ENCODE measurements around the gene FKBP2.

FKBP2 gene

DNA sequence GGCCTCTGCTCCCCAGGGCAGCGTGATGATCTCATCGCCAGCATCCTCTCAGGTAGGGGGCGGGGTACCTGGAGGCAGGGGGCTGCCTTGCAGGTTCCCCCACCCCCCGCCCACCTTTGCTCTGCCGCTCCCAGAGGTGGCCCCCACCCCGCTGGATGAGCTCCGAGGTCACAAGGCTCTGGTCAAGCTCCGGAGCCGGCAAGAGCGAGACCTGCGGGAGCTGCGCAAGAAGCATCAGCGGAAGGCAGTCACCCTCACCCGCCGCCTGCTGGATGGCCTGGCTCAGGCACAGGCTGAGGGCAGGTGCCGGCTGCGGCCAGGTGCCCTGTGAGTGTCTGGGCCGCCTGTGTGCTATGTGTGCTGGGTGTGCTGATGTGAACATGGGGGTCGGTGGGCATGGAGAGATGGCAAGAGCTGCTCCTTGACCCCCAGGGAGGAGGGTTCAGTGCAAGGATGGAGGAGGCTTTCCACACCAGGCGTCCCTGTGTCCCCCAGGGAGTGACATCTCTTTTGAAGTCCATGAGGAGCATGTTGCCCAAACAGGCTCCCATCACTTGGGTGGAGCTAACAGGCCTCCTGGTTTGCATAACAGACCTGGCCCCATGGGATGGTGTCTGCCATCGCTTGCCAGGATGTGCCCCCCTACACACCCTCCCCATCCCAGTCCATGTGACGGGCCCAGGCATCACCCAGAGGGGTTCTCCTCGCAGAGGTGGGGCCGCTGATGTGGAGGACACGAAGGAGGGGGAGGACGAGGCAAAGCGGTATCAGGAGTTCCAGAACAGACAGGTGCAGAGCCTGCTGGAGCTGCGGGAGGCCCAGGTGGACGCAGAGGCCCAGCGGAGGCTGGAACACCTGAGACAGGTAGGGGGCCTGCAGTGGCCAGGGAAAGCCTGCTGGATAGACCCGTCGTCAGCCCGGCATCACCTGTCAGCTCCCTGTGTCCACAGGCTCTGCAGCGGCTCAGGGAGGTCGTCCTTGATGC is 24.6 kb downstream of the FKBP2 start:
- DNase-seq, result no peak

DNA sequence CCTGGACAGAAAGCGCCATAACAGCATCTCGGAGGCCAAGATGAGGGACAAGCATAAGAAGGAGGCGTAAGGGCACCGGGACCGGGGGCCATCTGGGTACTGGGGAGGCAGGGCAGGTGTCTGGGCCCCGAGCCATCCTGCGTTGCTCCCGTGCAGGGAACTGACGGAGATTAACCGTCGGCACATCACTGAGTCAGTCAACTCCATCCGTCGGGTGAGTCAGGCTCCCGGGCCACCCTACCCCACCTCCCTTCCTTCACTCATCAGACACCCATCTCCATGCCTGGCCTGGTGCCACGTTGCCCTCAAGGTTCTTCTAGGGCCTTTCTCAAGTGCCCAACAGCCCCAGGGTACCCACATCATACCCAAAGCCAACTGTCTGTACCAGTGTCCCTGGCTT is 25.4 kb downstream of the FKBP2 start:
- DNase-seq, result no peak

DNA sequence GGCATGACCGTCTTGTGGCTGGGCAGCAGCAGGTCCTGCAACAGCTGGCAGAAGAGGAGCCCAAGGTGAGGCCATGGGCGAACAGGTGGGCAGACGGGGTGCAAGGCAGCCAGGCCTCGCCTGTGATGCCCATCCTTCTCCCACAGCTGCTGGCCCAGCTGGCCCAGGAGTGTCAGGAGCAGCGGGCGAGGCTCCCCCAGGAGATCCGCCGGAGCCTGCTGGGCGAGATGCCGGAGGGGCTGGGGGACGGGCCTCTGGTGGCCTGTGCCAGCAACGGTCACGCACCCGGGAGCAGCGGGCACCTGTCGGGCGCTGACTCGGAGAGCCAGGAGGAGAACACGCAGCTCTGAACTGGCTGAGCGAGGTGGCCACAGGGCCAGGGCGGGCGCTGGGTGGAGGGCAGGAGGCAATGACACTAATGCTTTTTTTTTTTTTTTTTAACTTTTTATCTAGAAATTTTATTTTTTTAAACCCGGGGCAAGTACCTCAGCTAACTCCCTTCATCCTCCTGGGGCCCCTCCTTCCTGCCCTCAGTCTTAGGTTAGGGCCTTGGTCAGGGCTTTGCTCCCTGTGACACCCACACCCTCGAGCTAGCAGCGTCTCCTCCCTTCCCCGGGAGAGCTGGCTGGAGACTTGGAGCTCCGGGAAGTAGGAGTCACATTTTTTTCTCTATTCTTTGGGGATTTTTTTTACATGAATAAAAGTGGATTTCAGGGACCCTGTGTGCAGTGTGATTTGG is 26.5 kb downstream of the FKBP2 start:
- no peak for DNase-seq

DNA sequence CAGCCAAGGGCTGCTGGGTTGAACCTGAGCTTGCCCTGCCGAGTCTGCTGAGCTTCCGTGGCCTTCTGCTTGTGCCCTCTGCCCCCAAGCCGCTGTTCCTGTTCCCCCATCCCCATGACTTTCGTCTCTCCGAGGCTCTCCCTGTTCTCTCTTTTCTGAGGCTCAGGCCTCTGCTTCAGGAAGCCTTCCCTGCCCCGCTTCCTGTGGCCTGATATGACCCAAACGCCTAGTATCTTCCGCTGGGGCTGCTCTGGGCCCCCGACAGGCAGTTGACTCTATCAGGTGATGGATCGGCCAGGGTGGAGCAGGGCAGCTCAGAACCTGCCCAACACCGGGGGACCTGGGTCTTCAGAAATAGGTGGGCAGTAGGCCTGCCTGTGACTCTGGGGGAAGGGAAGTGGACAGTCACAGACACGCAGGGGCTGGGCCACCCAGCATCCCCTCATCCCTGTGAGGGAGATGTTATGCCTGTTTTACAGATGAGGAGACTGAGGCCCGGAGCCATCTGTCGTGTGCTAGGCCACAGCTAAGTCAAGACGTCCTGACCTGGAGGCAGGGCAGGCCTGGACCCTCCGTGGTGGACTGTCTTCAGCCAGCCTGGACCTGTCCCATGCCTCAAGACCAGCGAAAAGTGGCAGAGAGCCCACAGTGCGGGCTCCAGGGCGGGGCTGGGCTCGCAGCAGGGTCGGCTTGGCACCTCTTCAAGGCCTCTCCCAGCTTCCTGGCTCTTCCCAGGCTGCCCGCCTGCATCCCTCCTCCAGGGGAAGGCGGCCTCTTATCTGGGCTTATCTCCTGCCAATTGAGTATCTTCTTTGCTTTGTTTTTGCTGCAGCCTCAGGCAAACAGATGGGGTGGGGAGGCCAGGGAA is 27.4 kb downstream of the FKBP2 start:
- peak; percentile 65 for DNase-seq

DNA sequence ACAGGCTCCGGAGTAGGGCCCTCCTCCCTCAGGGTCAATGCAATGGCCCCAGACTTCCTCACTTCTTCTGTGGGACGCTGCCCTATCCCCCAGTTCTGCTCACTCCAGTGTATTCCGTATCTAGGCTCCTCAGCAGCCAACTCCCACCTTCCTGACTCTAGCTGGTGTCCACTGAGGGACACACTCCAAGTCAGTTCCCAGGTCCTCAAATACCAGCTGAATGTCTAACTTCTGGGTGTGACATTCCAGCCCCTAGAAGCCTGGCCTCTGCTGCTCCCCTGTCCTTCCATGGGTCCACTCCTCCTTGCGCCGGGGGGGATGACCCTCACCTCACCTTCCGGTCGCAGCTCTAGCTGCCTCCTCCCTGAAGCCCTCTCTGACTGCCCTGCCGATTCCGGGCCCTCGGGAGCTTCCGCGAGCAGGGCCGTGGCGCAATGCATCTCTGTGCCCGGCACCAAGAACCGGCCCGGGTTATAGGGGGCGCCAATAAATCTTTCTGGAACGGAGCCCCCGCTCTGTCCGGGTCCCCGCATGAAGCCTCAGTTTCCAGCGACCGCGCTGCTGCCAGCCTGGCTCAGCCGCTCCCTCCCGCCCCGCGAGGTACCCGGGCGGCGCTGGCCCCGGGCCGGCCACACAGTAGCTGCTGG is 28.1 kb downstream of the FKBP2 start:
- DNase-seq, result peak; percentile 86

DNA sequence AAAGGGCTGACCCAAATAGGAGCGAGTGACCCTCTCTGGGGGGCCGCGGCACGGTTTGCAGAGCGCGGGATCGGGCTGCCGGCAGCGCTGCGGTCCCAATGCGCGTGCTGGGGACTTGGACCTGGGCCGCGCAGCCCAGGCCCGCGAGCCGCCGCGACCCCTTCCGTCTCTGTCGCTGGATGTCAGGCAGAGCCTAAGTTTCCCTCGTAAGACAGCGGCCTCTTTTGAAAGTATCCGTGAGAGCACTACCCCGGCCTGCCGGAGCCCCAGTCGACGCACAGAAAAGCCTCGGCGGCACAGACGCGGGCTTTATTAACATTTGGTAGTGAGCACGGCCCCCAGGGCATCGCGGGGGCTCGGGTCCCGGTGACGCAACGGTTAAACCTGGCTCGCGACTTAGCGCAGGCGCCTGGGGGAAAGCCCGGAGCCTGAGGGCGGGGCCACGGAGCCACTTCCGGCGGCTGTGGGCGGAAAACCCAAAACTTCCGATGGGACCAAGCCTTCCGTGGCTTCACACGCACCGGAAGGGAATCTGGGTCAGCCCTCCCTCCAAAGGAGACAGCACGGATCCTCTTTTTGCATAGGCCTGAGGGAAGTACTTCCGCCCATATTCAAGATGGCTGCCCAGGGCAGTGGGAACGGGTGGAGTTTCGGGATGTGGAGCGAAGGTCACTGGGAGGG is 28.8 kb downstream of the FKBP2 start:
- peak; percentile 100 for DNase-seq

DNA sequence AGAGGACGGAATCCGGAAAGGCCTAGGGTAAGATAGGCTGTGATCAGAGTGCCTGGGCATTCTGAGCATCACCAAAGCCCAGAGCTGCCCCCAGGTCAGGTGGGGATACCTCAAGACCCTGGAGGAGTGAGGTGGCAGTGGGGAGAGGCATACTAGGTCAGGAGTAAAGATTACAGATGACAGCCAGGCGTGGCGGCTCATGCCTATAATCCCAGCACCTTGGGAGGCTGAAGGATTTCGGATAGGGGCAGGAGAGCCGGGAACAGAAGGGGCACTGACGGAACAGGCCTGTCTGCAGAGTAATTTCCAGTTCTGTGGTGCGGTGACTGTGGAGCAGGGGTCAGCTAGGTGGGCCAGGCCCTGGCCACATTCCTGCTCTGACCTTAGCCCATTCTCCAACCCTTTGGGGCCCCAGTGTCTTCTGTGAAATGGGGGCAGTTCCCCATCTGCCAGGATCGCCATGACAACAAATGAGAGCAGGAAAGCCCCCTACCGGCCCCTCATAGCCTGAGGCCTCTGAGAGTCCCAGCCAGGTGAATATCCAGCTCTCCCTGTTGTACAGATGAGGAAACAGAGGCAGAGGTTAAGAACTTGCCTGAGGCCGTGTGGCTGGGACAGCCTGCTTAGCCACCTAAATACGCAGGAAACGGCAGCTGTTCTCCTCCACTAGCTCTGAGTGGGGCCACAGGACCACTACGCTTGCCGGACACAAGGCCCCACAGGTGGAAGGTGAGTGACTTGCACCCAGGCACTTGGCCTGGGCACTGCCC is 34.3 kb downstream of the FKBP2 start:
- DNase-seq, result no peak

DNA sequence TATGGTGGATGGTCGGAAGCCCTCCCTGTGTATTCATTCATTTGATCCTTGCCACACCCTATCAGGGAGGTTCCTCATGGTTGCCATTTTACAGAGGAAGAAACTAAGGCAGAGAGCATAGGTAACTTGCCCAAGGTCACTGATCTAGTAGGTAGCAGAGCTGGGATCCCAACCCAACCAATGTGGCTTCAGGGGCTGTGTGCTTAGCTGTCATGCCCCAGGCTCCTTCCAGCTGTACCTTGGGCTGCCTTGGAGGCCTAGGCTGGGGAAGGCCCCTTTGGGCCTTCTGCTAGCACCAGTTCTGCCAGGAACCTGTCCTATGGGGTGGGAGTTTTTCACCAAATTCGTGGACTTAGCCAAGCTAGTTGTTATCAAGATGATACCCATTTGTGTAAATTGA is 34.9 kb downstream of the FKBP2 start:
- no peak for DNase-seq

DNA sequence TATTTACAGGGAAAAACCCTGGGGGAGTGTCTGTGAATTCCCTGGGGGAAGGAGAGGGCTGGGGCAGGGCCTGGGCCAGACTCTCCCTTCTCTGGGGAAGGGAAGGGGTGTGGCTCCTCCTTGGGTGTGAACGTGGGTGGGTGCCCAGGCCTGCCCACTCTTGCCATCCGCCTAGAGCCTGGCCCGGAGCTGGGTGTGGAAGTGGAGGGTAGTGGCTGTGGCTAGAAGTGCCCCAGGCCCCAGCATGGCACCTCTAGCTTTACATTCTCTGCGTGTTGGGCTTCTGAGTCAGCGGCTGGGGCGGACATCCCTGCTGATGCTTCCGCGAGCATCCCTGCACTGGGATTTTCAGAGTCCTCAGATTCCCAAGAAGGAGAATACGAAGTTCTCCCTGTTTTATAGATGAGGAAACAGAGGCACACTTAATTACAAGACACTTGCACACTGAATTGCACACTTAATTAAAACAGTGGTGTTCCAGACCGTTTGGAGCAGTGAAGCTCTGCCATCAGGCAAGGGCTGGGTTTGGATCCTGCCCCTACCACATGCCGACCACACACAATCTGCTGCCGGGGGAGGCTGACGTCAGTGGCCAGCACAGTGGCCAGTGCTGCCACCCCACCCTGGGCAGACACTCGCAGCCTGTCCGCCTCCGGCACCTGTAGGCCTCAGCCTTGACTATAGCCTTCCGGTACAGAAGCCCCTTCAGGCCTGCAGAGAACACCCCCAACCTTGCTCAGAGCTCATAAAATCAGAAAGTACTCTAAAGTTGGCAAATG is 35.9 kb downstream of the FKBP2 start:
- DNase-seq, result no peak

DNA sequence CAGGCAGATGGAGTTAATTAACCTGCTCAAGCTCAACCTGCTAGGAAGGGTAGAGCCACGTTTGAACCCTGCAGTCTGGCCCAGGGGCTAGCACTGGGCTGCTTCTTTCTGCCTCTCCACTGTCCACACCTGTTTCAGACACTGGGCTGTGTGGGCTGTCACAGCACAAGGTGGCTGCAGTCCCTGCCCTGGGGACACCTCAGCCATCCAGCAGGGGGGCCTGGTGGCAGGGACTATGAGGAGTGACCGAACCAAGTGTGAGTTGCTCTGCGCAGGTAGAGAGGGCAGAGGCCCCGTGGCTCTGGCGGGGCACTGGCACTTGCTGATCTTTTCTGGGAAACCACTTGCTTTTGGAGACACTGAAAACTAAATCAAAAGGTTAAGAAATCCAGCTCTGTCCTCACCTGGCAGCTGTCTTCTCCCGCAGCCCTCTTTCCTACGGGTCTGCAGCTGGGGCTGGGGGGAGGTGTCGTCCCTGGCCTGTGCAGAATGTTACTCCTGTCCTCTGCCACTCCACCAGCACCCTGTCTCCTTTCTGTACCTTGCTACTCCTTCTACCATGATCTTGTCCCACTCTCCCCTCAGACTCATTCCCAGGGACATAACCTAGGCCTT is 37.8 kb downstream of the FKBP2 start:
- DNase-seq, result no peak

DNA sequence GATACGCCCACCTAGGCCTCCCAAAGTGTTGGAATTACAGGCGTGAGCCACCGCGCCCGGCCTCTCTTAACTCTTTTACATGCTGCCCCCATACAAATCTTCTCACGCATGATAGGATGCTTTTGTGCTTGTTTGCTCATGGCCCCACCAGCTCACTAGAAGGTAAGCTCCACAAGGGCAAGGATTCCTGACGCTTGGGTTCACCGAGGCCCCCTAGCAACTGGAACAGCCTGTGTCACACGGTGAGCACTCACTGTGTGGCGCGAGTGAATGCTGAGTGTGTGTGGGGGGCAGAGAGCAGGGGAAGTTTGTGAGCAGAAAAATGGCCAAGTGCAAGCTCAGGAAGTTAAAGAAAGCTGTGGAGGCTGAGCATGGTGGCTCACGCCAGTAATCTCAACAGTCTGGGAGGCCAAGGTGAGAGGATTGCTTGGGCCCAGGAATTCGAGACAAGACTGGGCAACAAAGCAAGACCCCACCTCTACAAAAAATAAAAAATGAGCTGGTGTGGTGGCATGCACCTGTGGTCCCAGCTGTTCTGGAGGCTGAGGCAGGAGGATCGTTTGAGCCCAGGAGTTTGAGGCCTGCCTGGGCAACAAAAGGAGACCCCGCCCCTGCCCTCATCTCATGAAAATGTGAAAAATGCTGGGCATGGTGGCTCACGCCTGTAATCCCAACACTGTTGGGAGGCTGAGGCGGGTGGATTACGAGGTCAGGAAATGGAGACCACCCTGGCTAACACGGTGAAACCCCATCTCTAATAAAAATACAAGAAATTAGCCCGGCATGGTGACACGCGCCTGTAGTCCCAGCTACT is 41.3 kb downstream of the FKBP2 start:
- DNase-seq, result no peak

DNA sequence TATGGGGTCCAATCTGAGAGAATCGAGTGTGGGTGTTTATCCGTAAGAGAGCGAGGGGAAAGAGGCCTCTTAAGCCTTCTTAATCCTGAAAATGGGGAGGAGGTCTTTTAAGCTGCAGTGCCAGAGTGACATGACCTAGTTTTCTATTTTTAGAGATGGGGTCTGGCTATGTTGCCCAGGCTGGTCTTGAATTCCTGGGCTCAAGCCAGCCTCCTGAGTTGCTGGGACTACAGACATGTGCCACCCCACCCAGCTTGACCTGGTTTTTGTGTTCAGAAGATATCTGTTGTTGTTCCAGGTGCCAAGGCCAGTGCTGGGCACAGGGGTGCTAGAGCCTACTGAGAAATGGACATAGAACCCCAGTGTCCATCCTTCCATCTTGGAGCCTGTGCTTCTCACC is 42.2 kb downstream of the FKBP2 start:
- no peak for DNase-seq

DNA sequence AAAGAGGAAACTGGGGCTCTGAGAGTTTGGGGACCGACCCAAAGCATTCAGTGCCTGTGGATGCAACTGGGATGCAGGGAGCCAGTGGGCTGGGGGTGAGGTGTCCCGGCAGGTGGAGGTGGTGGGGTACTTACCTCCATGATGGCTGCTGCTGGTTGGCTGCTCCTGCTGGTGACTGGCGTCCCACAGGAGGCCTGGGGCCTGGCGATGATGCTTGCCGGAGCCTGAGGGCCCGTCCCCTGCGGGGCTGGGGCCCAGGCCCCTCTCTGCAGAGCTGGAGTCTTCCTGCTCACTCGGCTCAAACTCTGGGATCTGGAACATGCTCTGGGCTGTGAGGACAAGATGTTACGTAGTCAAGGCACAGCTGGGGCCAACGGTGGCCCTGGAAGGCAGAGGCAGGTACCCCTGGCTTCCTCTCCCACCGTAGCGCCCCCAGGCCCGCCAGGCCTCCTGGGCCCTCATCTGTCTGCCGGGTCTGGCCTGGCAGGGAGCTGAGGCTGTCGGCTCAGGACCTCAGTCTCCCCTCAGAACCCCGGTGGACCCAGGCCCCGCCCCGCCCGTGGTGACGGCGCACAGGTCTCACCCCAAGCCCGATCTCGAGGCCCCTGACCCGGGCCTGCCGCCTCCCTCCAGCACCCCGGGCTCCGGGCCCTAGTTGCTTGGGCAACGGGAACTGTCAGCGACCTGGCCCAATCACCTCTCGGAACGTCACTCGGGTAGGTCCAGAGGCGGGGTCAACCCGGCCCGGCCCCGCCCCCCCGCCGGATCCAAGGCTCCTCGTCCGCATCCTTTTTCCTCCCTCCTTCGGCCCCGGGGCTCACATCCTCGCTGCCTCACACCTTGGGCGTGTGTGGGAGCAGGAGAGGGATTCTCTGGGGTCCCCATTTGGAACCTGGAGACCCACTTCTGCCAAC is 43.4 kb downstream of the FKBP2 start, which contains the start of gene BAD:
Gene BAD (minus strand): TSS at position 618 of the 914 bp plus-strand sequence. CDS start 297 bp downstream, at position 321.
- DNase-seq, result peak; percentile 97

DNA sequence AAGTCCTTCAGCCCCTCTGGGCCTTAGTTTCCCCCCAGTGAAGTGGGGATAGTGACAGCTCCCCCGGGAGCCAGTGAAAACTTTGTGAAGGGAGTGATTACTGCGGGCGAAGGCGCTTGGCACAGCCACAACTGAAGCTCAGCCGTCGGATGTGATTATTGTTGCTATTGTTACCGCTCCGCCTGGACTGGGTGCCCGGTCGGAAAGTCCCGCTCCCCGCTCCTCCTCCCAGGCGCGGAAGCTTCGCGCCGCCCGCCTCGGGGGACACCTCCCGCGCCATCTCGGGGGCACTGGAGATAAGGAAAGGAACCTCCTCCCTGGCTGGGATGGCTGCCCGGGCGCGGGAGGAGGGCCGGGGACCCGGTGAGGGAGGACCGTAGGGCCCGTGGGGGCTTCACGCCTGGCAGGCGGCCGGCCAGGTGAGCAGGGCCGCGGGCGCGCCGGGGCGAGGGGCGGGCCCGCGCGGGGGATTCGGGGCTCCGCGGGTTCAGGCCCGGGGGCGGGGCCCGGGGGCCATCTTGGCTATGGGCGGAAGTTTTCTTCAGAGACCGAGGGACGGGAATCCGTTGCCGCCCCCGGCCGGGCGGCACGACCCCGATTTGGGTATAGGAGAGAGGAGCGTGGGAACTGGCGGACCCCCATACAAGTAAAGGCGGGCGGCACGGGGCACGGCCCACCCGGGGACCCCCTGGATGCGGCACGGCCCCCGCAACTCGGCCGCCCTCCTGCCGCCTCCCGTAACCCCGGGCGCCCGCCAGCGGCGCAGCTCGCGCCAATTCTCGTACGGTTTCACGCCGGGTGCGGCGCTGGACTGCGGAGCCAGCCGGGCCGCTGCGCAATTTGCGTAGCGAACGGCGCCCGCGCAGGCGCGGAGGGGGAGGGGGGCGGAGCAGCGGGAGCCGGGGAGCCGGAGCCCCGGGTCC is 44.3 kb downstream of the FKBP2 start, which contains the start of gene GPR137:
Gene GPR137 (plus strand): TSS at position 887 of the 923 bp plus-strand sequence. CDS start 677 bp downstream, outside the sequence.
- peak; percentile 89 for DNase-seq

DNA sequence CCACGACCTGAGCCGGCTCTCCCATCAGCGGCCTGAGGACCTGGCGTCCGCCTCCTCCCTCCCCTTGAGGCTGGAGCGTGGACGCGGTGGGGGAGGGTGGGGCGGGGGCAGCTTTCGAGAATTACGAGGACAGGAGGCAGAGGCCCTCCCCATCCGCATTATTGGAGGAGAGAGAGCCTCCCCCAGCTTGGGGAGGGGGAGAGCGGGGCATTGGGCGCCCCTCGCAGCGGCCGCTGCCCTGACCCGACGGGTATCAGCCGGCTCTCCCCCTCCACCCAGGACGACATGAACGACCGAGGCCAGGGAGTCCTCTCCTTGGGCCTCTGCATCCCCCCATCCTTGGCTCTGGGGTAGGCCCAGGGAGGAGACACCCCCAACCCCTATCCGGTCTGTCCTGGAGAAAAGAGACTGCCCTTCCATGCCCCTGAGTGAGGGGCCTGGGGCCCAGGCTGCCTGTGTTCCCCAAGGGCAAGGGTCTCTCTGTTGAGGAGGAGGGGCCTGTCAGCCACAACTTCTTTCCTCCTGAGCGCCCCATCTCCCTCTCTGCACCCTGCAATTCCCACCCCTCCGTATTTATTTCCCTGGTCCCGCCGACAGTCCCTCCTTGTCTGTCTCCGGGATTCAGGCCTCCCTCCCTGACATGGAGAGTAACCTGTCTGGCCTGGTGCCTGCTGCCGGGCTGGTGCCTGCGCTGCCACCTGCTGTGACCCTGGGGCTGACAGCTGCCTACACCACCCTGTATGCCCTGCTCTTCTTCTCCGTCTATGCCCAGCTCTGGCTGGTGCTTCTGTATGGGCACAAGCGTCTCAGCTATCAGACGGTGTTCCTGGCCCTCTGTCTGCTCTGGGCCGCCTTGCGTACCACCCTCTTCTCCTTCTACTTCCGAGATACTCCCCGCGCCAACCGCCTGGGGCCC is 45.2 kb downstream of the FKBP2 start:
- DNase-seq, result peak; percentile 80

All from DMS53 (cell line).